NCI-H1417 (cell line): ENCODE results near the gene WNT3A.

Experiments used
- DNase-seq, 3 experiments: peaks; one replicate each; lab custom pipeline; 2025; lab: John Stamatoyannopoulos, UW

Gene WNT3A

GRCh38 chr1:228100822-228101613 is 94.2 kb downstream of the WNT3A start:
- no peak for DNase-seq

DNA sequence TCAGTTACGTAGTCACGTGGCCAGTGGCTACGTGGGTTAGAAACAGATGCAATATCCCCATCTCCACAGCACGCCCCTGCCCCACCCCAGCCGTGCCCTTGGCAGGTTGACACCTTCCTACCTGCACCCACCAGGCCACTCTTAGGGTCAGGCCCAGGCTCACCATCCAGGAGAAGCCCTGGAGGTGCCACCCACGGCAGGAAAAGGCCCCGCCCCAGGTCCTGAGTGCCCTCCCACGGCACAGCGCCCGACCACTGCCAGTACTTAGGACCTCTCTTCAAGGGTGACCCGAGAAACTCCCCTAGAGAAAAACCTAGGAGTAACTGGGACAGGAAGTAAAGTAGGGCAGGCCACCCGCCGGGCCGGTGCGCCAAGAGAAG is 94.8 kb downstream of the WNT3A start:
- DNase-seq = peak in 1 of 3 experiments; percentile 35

GRCh38 chr1:228101994-228102790 is 95.4 kb downstream of the WNT3A start:
- peak in 2 of 3 experiments; percentile 61 to 65 for DNase-seq

DNA sequence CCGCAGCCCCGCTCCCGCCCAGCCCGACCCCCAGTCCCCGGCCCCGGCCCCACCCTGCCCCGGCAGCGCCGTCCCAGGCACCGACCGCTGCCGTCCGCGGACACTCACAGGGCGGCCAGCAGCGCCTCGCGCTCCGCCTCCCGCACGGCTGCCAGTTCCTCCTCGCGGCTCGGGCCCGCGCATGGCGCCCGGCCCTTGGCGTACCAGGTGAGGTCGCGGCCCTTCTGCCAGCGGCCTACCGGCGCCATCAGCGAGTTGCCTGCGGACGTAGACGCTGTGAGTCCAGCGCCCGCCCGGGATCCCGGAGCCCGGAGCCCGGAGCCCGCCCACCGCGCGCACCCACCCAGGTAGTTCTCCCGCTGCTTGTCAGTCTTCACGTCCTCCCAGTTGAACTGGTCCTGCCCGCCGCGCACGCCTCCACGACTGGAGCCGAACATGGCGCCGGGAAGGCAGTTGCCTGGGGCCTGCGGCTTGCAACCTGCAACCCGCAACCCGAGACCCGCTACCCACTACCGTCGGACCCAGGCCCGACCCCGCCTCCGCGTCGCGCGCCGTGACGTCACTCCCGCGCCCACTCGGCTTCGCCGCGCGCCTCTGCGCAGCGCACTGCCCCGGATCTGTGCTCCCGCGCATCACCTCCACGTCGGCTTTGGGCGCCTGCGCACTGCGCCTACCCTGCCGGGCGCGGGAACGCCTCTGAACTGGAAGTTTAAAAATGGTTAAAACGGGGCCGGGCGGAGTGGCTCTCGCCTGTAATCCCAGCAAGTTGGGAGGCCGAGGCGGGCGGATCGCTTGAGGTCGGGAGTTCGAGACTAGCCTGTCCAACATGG is 96.2 kb downstream of the WNT3A start, which contains the start of gene C1orf35:
C1orf35 (minus strand) TSS at position 535 of the 830 bp plus-strand sequence; CDS start at position 437, 98 bp downstream.
- peak; percentile 85 to 96 (median 94) for DNase-seq

GRCh38 chr1:228104526-228105269 is 97.9 kb downstream of the WNT3A start:
- DNase-seq = no peak

- no peak for DNase-seq
Measured at GRCh38 chr1:228105270-228105995, 98.6 kb downstream of the WNT3A start.

DNA sequence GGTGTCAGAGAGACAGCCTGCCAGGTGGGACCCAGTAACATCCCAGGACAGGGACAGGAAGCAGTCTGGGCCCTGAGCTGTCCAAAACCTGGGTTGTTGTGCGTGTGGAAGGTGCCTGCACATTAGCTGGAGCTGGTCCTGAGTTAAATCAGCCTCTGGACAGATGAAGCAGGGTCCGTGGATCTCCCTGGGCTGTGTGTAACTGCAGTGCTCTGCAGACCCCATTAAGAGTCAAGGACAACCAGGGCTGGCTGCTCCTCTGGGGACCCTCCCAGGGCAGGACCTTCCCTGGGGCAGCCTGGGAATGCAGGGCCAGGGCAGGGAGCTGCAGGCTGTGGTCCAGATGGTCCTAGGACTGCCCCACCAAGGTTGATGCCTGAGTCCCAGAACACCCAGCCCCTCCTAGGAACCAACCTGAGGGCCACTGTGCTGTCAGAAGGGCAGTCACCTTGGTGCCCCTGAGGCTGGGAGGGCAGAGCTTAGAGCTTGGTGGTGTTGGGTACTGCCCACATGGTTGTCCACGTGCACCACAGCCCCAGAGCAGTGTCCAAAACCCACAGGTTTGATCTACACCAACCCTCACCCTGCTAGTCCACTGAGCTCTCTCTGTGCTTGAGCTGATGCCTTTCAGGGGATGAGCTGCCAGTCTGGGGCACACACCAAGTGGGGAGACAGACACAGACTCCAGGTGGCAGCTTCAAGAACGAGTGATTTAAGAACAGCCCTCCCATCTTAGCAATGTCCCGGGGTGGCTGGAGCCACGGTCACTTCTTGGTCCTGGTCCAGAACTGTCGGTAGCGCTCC is 99.4 kb downstream of the WNT3A start:
- no peak for DNase-seq

- DNase-seq = no peak
Measured at GRCh38 chr1:228106800-228107054, 99.9 kb downstream of the WNT3A start.

DNA sequence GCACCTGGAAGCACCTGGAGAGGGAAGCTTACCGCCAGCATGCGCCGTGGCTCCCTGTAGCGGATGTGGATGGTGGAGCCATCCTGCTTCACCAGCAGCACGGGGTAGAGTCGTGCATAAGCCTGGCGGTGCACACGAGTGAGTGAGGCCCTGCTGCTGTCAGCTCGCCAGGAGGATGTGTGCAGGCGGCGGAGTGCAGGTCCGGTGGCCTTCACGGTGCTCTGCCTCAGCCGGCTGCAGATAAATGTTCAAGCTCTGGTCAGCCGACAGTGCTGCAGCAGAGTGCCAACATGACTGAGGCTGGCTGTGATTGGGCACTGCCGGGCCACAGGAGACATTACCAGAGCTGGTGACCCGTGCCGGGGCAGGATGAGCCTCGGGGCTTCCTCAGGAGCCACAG is 100.8 kb downstream of the WNT3A start:
- no peak for DNase-seq

GRCh38 chr1:228108055-228108690 is 101.4 kb downstream of the WNT3A start:
- no peak for DNase-seq

DNA sequence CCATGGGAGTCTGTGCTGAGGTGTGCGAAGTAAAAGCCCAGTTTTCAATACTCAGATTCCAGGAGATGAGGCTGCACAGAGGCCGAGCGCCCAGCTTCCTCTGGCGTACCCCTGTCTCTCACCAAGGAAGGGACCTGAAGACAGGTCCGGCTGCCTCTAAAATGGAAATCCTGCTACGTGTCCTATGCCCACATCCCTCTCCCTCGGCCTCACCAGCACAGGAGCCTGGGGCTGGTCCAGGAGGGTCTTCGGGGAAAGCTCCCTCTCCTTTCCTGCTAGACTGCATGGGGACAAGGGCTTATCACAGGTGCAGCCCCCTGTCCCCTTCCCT is 101.9 kb downstream of the WNT3A start:
- DNase-seq = no peak

DNA sequence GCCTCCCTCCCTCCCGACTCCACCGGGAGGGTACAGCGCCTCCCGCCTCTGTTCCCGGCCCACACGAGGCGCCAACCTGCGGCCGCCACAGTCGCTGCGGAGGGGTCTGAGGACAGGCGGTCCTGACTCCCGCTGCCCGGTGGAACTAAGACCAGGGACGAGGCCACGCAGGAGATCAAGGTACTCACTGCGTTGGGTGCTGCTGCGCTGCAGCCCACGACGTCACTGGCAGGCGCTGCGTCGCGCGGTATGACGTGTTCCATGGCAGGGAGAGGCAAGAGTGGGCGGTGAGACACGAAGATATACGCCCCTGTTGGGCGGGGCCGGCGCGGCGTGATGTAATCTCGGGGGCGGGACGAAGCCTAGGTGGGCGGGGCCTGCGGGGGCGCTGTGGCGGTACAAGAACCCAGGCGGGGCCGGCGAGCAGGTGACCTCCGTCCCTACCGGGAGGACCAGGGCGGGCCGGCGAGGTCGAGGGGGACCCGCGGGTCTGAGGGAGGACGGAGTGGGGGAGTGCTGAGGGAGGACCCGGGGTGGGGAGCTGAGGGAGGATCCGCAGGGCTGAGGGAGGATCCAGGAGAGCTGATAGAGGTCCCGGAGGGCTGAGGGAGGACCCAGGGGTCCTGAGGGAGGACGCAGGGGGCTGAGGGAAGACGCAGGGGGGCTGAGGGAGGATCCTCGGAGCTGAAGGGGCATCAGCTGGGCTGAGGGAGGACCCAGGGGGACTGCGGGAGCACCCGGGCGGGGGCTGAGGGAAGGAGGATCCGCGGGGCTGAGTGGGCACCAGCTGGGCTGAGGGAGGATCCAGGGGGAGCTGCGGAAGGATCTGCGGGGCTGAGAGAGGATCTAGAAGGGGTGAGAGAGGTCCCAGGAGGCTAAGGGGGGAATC is 102.5 kb downstream of the WNT3A start, which contains the start of gene MRPL55:
MRPL55 (minus strand) TSS at position 227 of the 889 bp plus-strand sequence. CDS start 1,039 bp downstream, outside the sequence.
- DNase-seq = peak; percentile 92 to 97 (median 95)

GRCh38 chr1:228109962-228110488 is 103.2 kb downstream of the WNT3A start:
- DNase-seq = no peak

DNA sequence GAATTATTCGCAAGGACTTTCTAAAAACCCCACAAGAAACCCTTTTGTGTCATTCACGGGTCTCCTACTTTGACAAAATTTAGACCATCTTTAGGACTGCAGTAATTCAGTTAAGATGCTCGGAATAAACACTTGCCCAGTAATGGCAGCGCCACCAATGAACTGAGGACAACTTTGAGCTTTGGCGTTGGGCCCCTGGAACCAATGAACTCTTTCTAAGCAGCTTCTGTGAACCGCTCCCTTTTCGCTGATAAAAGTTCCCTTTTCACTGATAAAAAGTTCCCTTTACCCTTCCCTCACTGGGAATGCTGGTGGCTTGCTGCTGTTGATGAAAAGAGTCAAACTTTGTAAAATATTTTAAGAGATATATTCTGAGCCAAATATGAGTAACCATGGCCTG is 103.8 kb downstream of the WNT3A start:
- DNase-seq = no peak
